ENCODE measurements around the gene TCHH. TPM values are rescaled to one million over a fixed set of nuclear protein-coding genes. Genes with fewer than 3 reads are reported as not detected.

TCHH gene

DNA sequence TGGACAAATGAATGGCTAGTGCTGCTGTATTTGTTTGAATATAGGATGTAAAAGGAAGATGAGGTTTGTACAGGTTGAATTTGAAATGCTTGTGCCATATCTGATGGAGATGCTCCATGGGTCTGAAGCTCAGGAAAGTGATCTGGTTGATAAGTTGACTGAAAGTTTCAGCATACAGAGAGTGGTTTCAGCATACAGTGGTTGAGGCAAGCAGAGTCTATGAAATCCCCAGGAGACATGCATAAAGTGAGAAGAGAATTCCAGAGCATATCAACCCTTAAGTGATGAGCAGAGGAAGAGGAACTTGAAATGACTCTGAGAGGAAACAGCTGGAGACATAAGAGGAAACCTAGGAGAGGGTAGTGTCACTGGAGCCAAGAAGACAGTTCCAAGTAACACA is 48.1 kb downstream of the TCHH start:
- no peak overlapping the region for H3K23ac ChIP-seq (ENCODE audit: low read length in 2 of 2)
- H3K4me2 ChIP-seq (ENCODE audit: low read length, poor library complexity, severe bottlenecking) = no peak overlapping the region
- peaks cover 4 to 57% of the 10 kb centered on the region in 2 experiments for H3K27me3 ChIP-seq (ENCODE audit: control insufficient read depth in 1 of 2, insufficient read depth in 1 of 2, low read length in 2 of 2)
- H3K27ac ChIP-seq (ENCODE audit: low read length, poor library complexity, severe bottlenecking) = no peak overlapping the region
- H3K4ac ChIP-seq (ENCODE audit: low read depth in 1 of 2, low read length in 2 of 2) = no peak overlapping the region
- no peak overlapping the region for H3K4me3 ChIP-seq (ENCODE audit: insufficient read depth in 1 of 2, low read depth in 1 of 2, low read length in 2 of 2)
- no peak overlapping the region for H2AK5ac ChIP-seq (ENCODE audit: low read length, severe bottlenecking)
- no peaks in the 10 kb centered on the region for H3K36me3 ChIP-seq (ENCODE audit: control insufficient read depth in 1 of 2, insufficient read depth in 2 of 2, low read depth in 1 of 2, low read length in 2 of 2)
- no peak overlapping the region for H2AFZ ChIP-seq (ENCODE audit: low read depth, low read length)
- H3K9ac ChIP-seq (ENCODE audit: low read length) = no peak overlapping the region
- H2BK12ac ChIP-seq (ENCODE audit: low read length in 2 of 2) = no peak overlapping the region
- H2BK120ac ChIP-seq (ENCODE audit: low read depth, low read length) = no peak overlapping the region
- no peak overlapping the region for H4K91ac ChIP-seq (ENCODE audit: low read length)
- H2BK5ac ChIP-seq (ENCODE audit: low read depth, low read length, poor library complexity, severe bottlenecking) = no peak overlapping the region
- H4K8ac ChIP-seq (ENCODE audit: low read length) = no peak overlapping the region
- no peaks in the 10 kb centered on the region for H3K4me1 ChIP-seq (ENCODE audit: control insufficient read depth, insufficient read depth, low read depth, low read length)
- no peak overlapping the region for H3K14ac ChIP-seq (ENCODE audit: low read length in 2 of 2)
- no peak overlapping the region for H2BK15ac ChIP-seq (ENCODE audit: low read depth, poor library complexity, severe bottlenecking)
- H3K18ac ChIP-seq (ENCODE audit: low read depth in 1 of 2, low read length in 2 of 2) = no peak overlapping the region
- no peaks in the 10 kb centered on the region for H3K79me1 ChIP-seq (replicated peaks; ENCODE audit: low read length, poor library complexity, severe bottlenecking)
- no peaks in the 10 kb centered on the region for H3K9me3 ChIP-seq (ENCODE audit: control insufficient read depth, low read length)
- DNase-seq = no peak

DNA sequence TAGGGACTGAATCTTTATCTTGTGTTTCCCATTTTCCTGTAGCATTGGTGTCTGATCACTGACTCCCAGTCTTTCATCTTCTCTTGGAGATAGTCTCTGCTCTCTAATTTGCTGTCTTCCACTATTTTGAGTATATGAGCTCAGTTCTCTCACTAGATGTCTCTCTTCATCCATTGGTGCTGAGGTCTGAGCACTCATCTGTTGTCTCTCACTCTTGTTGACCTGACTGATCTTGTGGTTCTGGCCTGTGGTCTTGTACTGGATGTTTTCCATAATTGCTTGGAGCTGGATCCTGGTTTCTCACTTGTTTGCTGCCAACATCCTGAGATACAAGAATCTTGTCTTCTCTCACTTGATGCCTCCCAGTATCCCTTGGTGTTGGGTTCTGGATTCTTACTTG is 53.3 kb downstream of the TCHH start:
- Histone ChIP-seq H4K91ac (ENCODE audit: low read length) (no peak overlapping the region), H3K14ac (ENCODE audit: low read length in 2 of 2) (no peak overlapping the region), H3K27me3 (ENCODE audit: control insufficient read depth in 1 of 2, insufficient read depth in 1 of 2, low read length in 2 of 2) (peaks cover 35 to 66% of the 10 kb centered on the region in 2 experiments), H3K23ac (ENCODE audit: low read length in 2 of 2) (no peak overlapping the region), H3K9ac (ENCODE audit: low read length) (no peak overlapping the region), H3K18ac (ENCODE audit: low read depth in 1 of 2, low read length in 2 of 2) (no peak overlapping the region), H2BK15ac (ENCODE audit: low read depth, poor library complexity, severe bottlenecking) (no peak overlapping the region), H4K8ac (ENCODE audit: low read length) (no peak overlapping the region), H2BK120ac (ENCODE audit: low read depth, low read length) (no peak overlapping the region), H2BK12ac (ENCODE audit: low read length in 2 of 2) (no peak overlapping the region), H3K27ac (ENCODE audit: low read length, poor library complexity, severe bottlenecking) (no peak overlapping the region), H3K9me3 (ENCODE audit: control insufficient read depth, low read length) (peaks cover 3% of the 10 kb centered on the region), H3K4me3 (ENCODE audit: insufficient read depth in 1 of 2, low read depth in 1 of 2, low read length in 2 of 2) (no peak overlapping the region), H3K4me1 (ENCODE audit: control insufficient read depth, insufficient read depth, low read depth, low read length) (no peaks in the 10 kb centered on the region), H3K4me2 (ENCODE audit: low read length, poor library complexity, severe bottlenecking) (no peak overlapping the region), H2AK5ac (ENCODE audit: low read length, severe bottlenecking) (no peak overlapping the region), H3K79me1 (replicated peaks; ENCODE audit: low read length, poor library complexity, severe bottlenecking) (no peaks in the 10 kb centered on the region), H2AFZ (ENCODE audit: low read depth, low read length) (no peak overlapping the region), H3K4ac (ENCODE audit: low read depth in 1 of 2, low read length in 2 of 2) (no peak overlapping the region), H2BK5ac (ENCODE audit: low read depth, low read length, poor library complexity, severe bottlenecking) (no peak overlapping the region), H3K36me3 (ENCODE audit: control insufficient read depth in 1 of 2, insufficient read depth in 2 of 2, low read depth in 1 of 2, low read length in 2 of 2) (no peaks in the 10 kb centered on the region)
- no peak for DNase-seq

Small RNA genes within 50 kb of the gene (small RNA-seq; reads per million reads assigned to genes)
- gene SPTLC1P4 (ENCODE audit: low read depth) = not detected
